PC-3 (cell line): ENCODE measurements around the gene HLA-DPA1. TPM values are rescaled to one million over a fixed set of nuclear protein-coding genes. Genes with fewer than 3 reads are reported as not detected.
A peak's percentile ranks its signal among the peaks of the same experiment; 100 is the strongest.

ENCODE experiments used
- ATAC-seq: fragments of 200-7000 bp; cut with Tn5 transposase; 2 replicates; pipeline ENCODE4 v1.9.1; 2020; ENCODE audit warnings: mild to moderate bottlenecking, moderate library complexity
- BruUV-seq: library from RNA; stranded (reverse); fragments of 400-500 nt; replicated peaks from 2 replicates; lab custom pipeline; 2021; lab: Mats Ljungman, UMichigan
- CTCF ChIA-PET: fragments of 300-600 bp; sonication (Branson Sonifier 250); formaldehyde crosslinking; loops from one replicate; lab custom pipeline; 2022; ENCODE audit warnings: antibody characterized with exemption; lab: Charles Lee
- POLR2A ChIA-PET: fragments of 300-600 bp; sonication (Branson Sonifier 250); formaldehyde crosslinking; loops from one replicate; lab custom pipeline; 2022; ENCODE audit warnings: antibody characterized with exemption; ENCODE audit not compliant: unreplicated experiment; lab: Charles Lee
- DNase-seq: peaks from one replicate; pipeline ENCODE4 v3.0.0-alpha.2; 2015
- H2AFZ ChIP-seq: fragments of 300-600 bp; sonication (generic); 2 replicates; pipeline ENCODE4 v1.6.0; 2016; ENCODE audit warnings: antibody characterized with exemption, low read length
- H3F3A ChIP-seq: fragments of 300-600 bp; sonication (generic); one replicate; pipeline ENCODE4 v1.6.0; 2017; ENCODE audit warnings: antibody characterized with exemption, low read length, control low read depth, mild to moderate bottlenecking; ENCODE audit not compliant: unreplicated experiment
- H3K27ac ChIP-seq: fragments of 300-600 bp; sonication (generic); 2 replicates; pipeline ENCODE4 v1.5.1; 2016; ENCODE audit warnings: mild to moderate bottlenecking, low read length
- H3K27me3 ChIP-seq: fragments of 300-600 bp; sonication (generic); 2 replicates; pipeline ENCODE4 v1.6.1; 2016; ENCODE audit warnings: low read length, mixed read lengths
- H3K36me3 ChIP-seq: fragments of 300-600 bp; sonication (generic); 2 replicates; pipeline ENCODE4 v1.6.1; 2016; ENCODE audit warnings: low read depth, mixed run types, low read length, mixed read lengths
- H3K4me1 ChIP-seq: fragments of 300-600 bp; sonication (generic); 2 replicates; pipeline ENCODE4 v1.5.1; 2016; ENCODE audit warnings: low read length; ENCODE audit not compliant: insufficient read depth
- H3K4me2 ChIP-seq: fragments of 300-600 bp; sonication (generic); 2 replicates; pipeline ENCODE4 v1.6.0; 2016; ENCODE audit warnings: low read length
- H3K4me3 ChIP-seq: fragments of 300-600 bp; sonication (generic); 2 replicates; pipeline ENCODE4 v1.5.1; 2016; ENCODE audit warnings: mild to moderate bottlenecking, low read length, mixed read lengths
- H3K79me2 ChIP-seq: fragments of 300-600 bp; sonication (generic); 2 replicates; pipeline ENCODE4 v1.6.1; 2017; ENCODE audit warnings: low read length, mixed read lengths
- H3K9ac ChIP-seq: fragments of 300-600 bp; sonication (generic); 2 replicates; pipeline ENCODE4 v1.6.0; 2016; ENCODE audit warnings: mild to moderate bottlenecking, low read length
- H3K9me2 ChIP-seq: fragments of 300-600 bp; sonication (generic); replicated peaks from 2 replicates; pipeline ENCODE4 v1.6.1; 2016; ENCODE audit warnings: mixed run types, low read length, mixed read lengths
- H3K9me3 ChIP-seq: fragments of 300-600 bp; sonication (generic); 2 replicates; pipeline ENCODE4 v1.6.1; 2016; ENCODE audit warnings: low read length, mixed read lengths
- H4K20me1 ChIP-seq: fragments of 300-600 bp; sonication (generic); 2 replicates; pipeline ENCODE4 v1.6.1; 2016; ENCODE audit warnings: low read length, mixed read lengths
- EZH2 ChIP-seq: fragments of 300-600 bp; sonication (generic); IDR thresholded peaks from one replicate; pipeline ENCODE4 v1.6.1; 2017; ENCODE audit warnings: antibody characterized with exemption, mild to moderate bottlenecking, low read length; ENCODE audit not compliant: unreplicated experiment
- EZH2phosphoT487 ChIP-seq: fragments of 300-600 bp; sonication (generic); IDR thresholded peaks from 2 replicates; pipeline ENCODE4 v1.6.1; 2018; ENCODE audit warnings: mild to moderate bottlenecking, antibody characterized with exemption, low read length, borderline replicate concordance
- intact Hi-C: fragments of 100-400 bp; cut with micrococcal nuclease; formaldehyde crosslinking; loops from 2 replicates; pipeline ENCODE4 v1.9.0; 2023
- total RNA-seq: library from RNA; depleted of rRNA; stranded (reverse); fragments of >200 nt; gene quantifications from 2 replicates; pipeline ENCODE4 v1.2.3, GENCODE V29; 2014
- TF ChIP-seq, protein P1 (sequence below): fragments of 300-600 bp; sonication (generic); conservative IDR thresholded peaks from 2 replicates; pipeline ENCODE4 v1.5.1; 2017; ENCODE audit warnings: antibody characterized with exemption, low read depth, mild to moderate bottlenecking, low read length

The HLA-DPA1 gene
- total RNA-seq, 1 experiment from 2014 or later: not detected

GRCh38 chr6:33091957-33092356, 18.5 kb upstream of the HLA-DPA1 start:
- Histone ChIP-seq H3K9me2 (no peaks in the 10 kb centered on the region), H4K20me1 (no peaks in the 10 kb centered on the region), H3K79me2 (no peaks in the 10 kb centered on the region), H3K4me1 (0 out of 2 replicates have a peak, but pooled peaks cover 4% of the 10 kb centered on the region), H3F3A (no peaks in the 10 kb centered on the region), H3K9ac (no peak overlapping the region), H3K27ac (no peak overlapping the region), H3K4me2 (no peak overlapping the region), H2AFZ (no peak overlapping the region), H3K4me3 (no peak overlapping the region), H3K36me3 (no peaks in the 10 kb centered on the region), H3K27me3 (peaks cover 28% of the 10 kb centered on the region), H3K9me3 (no peaks in the 10 kb centered on the region)
- peak; percentile 37; the same call in 1 of the 2 replicates for ATAC-seq
- TF ChIP-seq, protein P1, sequence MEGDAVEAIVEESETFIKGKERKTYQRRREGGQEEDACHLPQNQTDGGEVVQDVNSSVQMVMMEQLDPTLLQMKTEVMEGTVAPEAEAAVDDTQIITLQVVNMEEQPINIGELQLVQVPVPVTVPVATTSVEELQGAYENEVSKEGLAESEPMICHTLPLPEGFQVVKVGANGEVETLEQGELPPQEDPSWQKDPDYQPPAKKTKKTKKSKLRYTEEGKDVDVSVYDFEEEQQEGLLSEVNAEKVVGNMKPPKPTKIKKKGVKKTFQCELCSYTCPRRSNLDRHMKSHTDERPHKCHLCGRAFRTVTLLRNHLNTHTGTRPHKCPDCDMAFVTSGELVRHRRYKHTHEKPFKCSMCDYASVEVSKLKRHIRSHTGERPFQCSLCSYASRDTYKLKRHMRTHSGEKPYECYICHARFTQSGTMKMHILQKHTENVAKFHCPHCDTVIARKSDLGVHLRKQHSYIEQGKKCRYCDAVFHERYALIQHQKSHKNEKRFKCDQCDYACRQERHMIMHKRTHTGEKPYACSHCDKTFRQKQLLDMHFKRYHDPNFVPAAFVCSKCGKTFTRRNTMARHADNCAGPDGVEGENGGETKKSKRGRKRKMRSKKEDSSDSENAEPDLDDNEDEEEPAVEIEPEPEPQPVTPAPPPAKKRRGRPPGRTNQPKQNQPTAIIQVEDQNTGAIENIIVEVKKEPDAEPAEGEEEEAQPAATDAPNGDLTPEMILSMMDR: peak; percentile 67
- TF ChIP-seq EZH2 (no peak), EZH2phosphoT487 (no peak)
- ChIA-PET CTCF (no interaction called here), POLR2A (no interaction called here)
- intact Hi-C loops: loop anchor here (2.0 kb wide), 1 partner anchor 77 kb away; no protein-coding TSS in a partner anchor
- peak; percentile 9 for DNase-seq
- BruUV-seq: no TSS peak

DNA sequence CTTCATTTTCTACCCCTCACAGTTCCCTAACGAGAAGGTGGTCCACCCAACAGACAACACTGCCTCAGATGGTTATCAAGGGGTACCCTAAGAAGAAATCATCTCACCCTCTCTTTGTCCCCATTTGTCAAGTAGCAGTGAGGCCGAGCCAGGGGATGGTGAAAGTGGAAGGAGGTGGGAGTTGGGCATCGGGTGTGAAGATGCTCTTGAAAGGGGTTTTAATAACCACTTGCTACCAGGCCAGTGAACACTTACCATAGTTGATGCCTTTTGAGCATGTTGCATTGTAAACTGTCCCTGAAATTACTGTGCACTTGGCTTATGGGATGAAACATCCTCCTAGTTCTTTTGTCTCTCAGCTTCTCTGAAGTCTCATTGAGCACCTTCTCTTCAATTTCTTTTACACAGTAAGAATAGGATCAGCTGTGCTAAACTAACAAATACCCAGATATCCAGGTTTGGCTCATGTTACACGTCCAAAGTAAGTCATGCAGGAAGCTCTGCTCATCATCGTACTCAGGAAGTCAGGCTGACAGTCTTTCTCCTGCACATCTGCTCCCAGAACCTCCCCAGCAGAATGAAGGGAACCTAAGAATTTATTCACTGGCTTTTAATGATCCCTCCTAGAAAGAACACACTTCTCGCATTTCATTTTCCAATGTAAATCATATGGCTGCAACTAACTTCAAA, 15.6 kb upstream of the HLA-DPA1 start:
- intact Hi-C loops: no loop called here
- ATAC-seq (peak; percentile 31; the same call in 1 of the 2 replicates), DNase-seq (no peak)
- H3K27me3 ChIP-seq: peaks cover 52% of the 10 kb centered on the region
- H3K9me3 ChIP-seq: no peaks in the 10 kb centered on the region
- ChIA-PET CTCF (no interaction called here), POLR2A (no interaction called here)
- TF ChIP-seq EZH2 (no peak), EZH2phosphoT487 (no peak)
- TF ChIP-seq, protein P1: no peak
- no peak overlapping the region for H3K9ac ChIP-seq
- no peak overlapping the region for H3K27ac ChIP-seq
- H3K4me2 ChIP-seq: no peak overlapping the region
- H3K79me2 ChIP-seq: no peaks in the 10 kb centered on the region
- no peak overlapping the region for H3K4me3 ChIP-seq
- no peak overlapping the region for H2AFZ ChIP-seq
- 0 out of 2 replicates have a peak, but pooled peaks cover 4% of the 10 kb centered on the region for H3K4me1 ChIP-seq
- H3K9me2 ChIP-seq: no peaks in the 10 kb centered on the region
- no peaks in the 10 kb centered on the region for H3F3A ChIP-seq
- H3K36me3 ChIP-seq: no peaks in the 10 kb centered on the region
- H4K20me1 ChIP-seq: no peaks in the 10 kb centered on the region
- no TSS peak for BruUV-seq
